CD8-positive, alpha-beta memory T cell (primary cell): ENCODE data around the gene MEI1. TPM values are rescaled to one million over a fixed set of nuclear protein-coding genes. Genes with fewer than 3 reads are reported as not detected.
A peak's percentile ranks its signal among the peaks of the same experiment; 100 is the strongest.
"Not testable (repeated sequence)": the region's sequence is repeated elsewhere in the genome, so short reads cannot be mapped to it uniquely, and the experiment has no call there.

ENCODE experiments used
- CTCF ChIA-PET: fragments of 350-600 bp; sonication (Branson Sonifier 250); formaldehyde crosslinking; loops from one replicate; lab custom pipeline; 2021; ENCODE audit warnings: antibody characterized with exemption; lab: Charles Lee
- POLR2A ChIA-PET: fragments of 350-600 bp; sonication (Branson Sonifier 250); formaldehyde crosslinking; loops from one replicate; lab custom pipeline; 2021; ENCODE audit warnings: antibody characterized with exemption; lab: Charles Lee
- DNase-seq, 5 donors: peaks; one replicate each; pipeline versions ENCODE4 v3.0.0 to v3.0.0-alpha.2; 2020 to 2022; ENCODE audit warnings: mixed read lengths in 1 of 5
- H3K27ac ChIP-seq: one replicate; pipeline ENCODE4 v1.7.0; 2013; ENCODE audit warnings: low read depth, mild to moderate bottlenecking, low read length, moderate library complexity
- H3K27me3 ChIP-seq: 2 replicates; pipeline ENCODE4 v1.7.0; 2013; ENCODE audit warnings: low read length, mild to moderate bottlenecking; ENCODE audit not compliant: insufficient read depth, poor library complexity, severe bottlenecking
- H3K36me3 ChIP-seq: 2 replicates; pipeline ENCODE4 v1.7.0; 2013; ENCODE audit warnings: mild to moderate bottlenecking, low read length, moderate library complexity; ENCODE audit not compliant: insufficient read depth
- H3K4me1 ChIP-seq: 2 replicates; pipeline ENCODE4 v1.7.0; 2013; ENCODE audit warnings: mild to moderate bottlenecking, low read length, moderate library complexity; ENCODE audit not compliant: insufficient read depth
- H3K4me3 ChIP-seq: 2 replicates; pipeline ENCODE4 v1.7.0; 2013; ENCODE audit warnings: mild to moderate bottlenecking, low read length
- H3K9me3 ChIP-seq: 2 replicates; pipeline ENCODE4 v1.7.0; 2013; ENCODE audit warnings: mild to moderate bottlenecking, low read length
- H3K27ac Mint-ChIP-seq, 8 donors: one replicate each; pipeline ENCODE4 v1.8.0; 2020 to 2021; ENCODE audit warnings: mixed read lengths in 8 of 8, mild to moderate bottlenecking in 6 of 8, inconsistent platforms in 3 of 8, moderate library complexity in 3 of 8
- H3K27me3 Mint-ChIP-seq, 2 donors: one replicate each; pipeline ENCODE4 v1.8.0; 2020 to 2021; ENCODE audit warnings: mixed read lengths in 2 of 2, mild to moderate bottlenecking in 1 of 2, moderate library complexity in 1 of 2
- H3K36me3 Mint-ChIP-seq, 3 donors: one replicate each; pipeline ENCODE4 v1.8.0; 2020 to 2021; ENCODE audit warnings: mixed read lengths in 3 of 3, inconsistent platforms in 1 of 3, mild to moderate bottlenecking in 1 of 3
- H3K4me1 Mint-ChIP-seq, 3 donors: one replicate each; pipeline ENCODE4 v1.8.0; 2020 to 2021; ENCODE audit warnings: mixed read lengths in 3 of 3, inconsistent platforms in 1 of 3, mild to moderate bottlenecking in 1 of 3
- H3K4me3 Mint-ChIP-seq, 7 donors: one replicate each; pipeline ENCODE4 v1.8.0; 2020 to 2021; ENCODE audit warnings: mixed read lengths in 7 of 7, mild to moderate bottlenecking in 6 of 7, moderate library complexity in 4 of 7, inconsistent platforms in 2 of 7
- H3K9me3 Mint-ChIP-seq, 5 donors: one replicate each; pipeline ENCODE4 v1.8.0; 2020 to 2022; ENCODE audit warnings: mixed read lengths in 5 of 5, mild to moderate bottlenecking in 3 of 5, moderate library complexity in 2 of 5, inconsistent platforms in 1 of 5
- polyA plus RNA-seq: library from polyadenylated mRNA; unstranded; fragments of 300-500 nt; fragmentation: Illumina TruSeq; gene quantifications from one replicate; pipeline ENCODE4 v1.2.3, GENCODE V29; 2021
- total RNA-seq, 2 experiments: library from RNA; stranded (reverse); gene quantifications; one replicate each; pipeline ENCODE4 v1.2.3, GENCODE V29; 2021

MEI1 gene
- total and polyA plus RNA-seq, 3 experiments from 2014 or later = 33.9 to 150 (median 36.3) TPM

- H3K36me3 Mint-ChIP-seq = peaks cover 0 to 38% (median 8%) of the 10 kb centered on the region in 3 donors
- peak overlapping the region in 6 of 8 donors; percentile 1 to 79 (median 67) for H3K27ac Mint-ChIP-seq
- H3K27ac ChIP-seq, H3K36me3 ChIP-seq, H3K9me3 ChIP-seq, H3K9me3 Mint-ChIP-seq, H3K27me3 ChIP-seq, DNase-seq, H3K27me3 Mint-ChIP-seq, H3K4me3 ChIP-seq: not testable (repeated sequence)
- CTCF ChIA-PET = interaction anchor here (0.8 to 4.7 kb wide), 3 partner anchors 13 to 105 kb away, joined by 3 to 35 read pairs (median 4); no protein-coding TSS in a partner anchor
- POLR2A ChIA-PET = interaction anchor here (0.6 kb wide), 1 partner anchor 35 kb away, joined by 3 read pairs; the partner anchor contains the start of gene CCDC134
- H3K4me3 Mint-ChIP-seq = peak overlapping the region in 2 of 7 donors; percentile 43 to 54
- peaks cover 36 to 70% (median 55%) of the 10 kb centered on the region in 3 donors for H3K4me1 Mint-ChIP-seq
- peaks cover 24% of the 10 kb centered on the region for H3K4me1 ChIP-seq
Observed at GRCh38 chr22:41835462-41835861, 136.2 kb downstream of the MEI1 start.

GRCh38 chr22:41836551-41836950 lies 137.2 kb downstream of the MEI1 start:
- H3K36me3 ChIP-seq = peaks cover 6% of the 10 kb centered on the region
- H3K4me3 Mint-ChIP-seq = peak overlapping the region in 1 of 7 donors; percentile 35
- no peaks in the 10 kb centered on the region for H3K9me3 Mint-ChIP-seq
- peaks cover 0 to 41% (median 8%) of the 10 kb centered on the region in 3 donors for H3K36me3 Mint-ChIP-seq
- no peak overlapping the region for H3K27ac ChIP-seq
- peaks cover 43 to 75% (median 66%) of the 10 kb centered on the region in 3 donors for H3K4me1 Mint-ChIP-seq
- H3K27ac Mint-ChIP-seq = peak overlapping the region in 6 of 8 donors; percentile 17 to 79 (median 56)
- no peak for DNase-seq
- H3K9me3 ChIP-seq = no peaks in the 10 kb centered on the region
- ChIA-PET POLR2A (interaction anchor here (0.9 kb wide), 1 partner anchor 104 kb away, joined by 3 read pairs; no protein-coding TSS in a partner anchor), CTCF (interaction anchor here (0.8 kb wide), 1 partner anchor 14 kb away, joined by 3 read pairs; no protein-coding TSS in a partner anchor)
- no peak overlapping the region for H3K4me3 ChIP-seq
- H3K27me3 ChIP-seq = no peaks in the 10 kb centered on the region
- H3K27me3 Mint-ChIP-seq = no peaks in the 10 kb centered on the region
- peaks cover 23% of the 10 kb centered on the region for H3K4me1 ChIP-seq

GRCh38 chr22:41838842-41839618 lies 139.7 kb downstream of the MEI1 start:
- no peak overlapping the region for H3K27ac ChIP-seq
- H3K4me1 ChIP-seq = peaks cover 9% of the 10 kb centered on the region
- no peak for DNase-seq
- H3K27me3 ChIP-seq = no peaks in the 10 kb centered on the region
- Mint-ChIP-seq H3K27me3 (no peaks in the 10 kb centered on the region), H3K4me1 (peaks cover 43 to 79% (median 74%) of the 10 kb centered on the region in 3 donors), H3K36me3 (peaks cover 0 to 41% (median 8%) of the 10 kb centered on the region in 3 donors), H3K4me3 (no peak overlapping the region), H3K27ac (peak overlapping the region in 6 of 8 donors; percentile 6 to 77 (median 32)), H3K9me3 (no peaks in the 10 kb centered on the region)
- CTCF ChIA-PET = interaction anchor here (0.7 kb wide), 1 partner anchor 16 kb away, joined by 4 read pairs; no protein-coding TSS in a partner anchor
- peaks cover 6% of the 10 kb centered on the region for H3K36me3 ChIP-seq
- H3K9me3 ChIP-seq = no peaks in the 10 kb centered on the region
- H3K4me3 ChIP-seq = no peak overlapping the region
- POLR2A ChIA-PET = no interaction called here

- DNase-seq = no peak
- H3K4me1 ChIP-seq = peaks cover 6% of the 10 kb centered on the region
- H3K27me3 Mint-ChIP-seq = no peaks in the 10 kb centered on the region
- no peak overlapping the region for H3K4me3 ChIP-seq
- no peak overlapping the region for H3K4me3 Mint-ChIP-seq
- peaks cover 0 to 39% (median 8%) of the 10 kb centered on the region in 3 donors for H3K36me3 Mint-ChIP-seq
- peaks cover 40 to 80% (median 76%) of the 10 kb centered on the region in 3 donors for H3K4me1 Mint-ChIP-seq
- H3K27ac Mint-ChIP-seq = peak overlapping the region in 6 of 8 donors; percentile 24 to 77 (median 62)
- ChIA-PET CTCF (interaction anchor here (0.7 kb wide), 1 partner anchor 19 kb away, joined by 3 read pairs; no protein-coding TSS in a partner anchor), POLR2A (no interaction called here)
- H3K27me3 ChIP-seq = no peaks in the 10 kb centered on the region
- H3K36me3 ChIP-seq = no peaks in the 10 kb centered on the region
- H3K9me3 ChIP-seq = no peaks in the 10 kb centered on the region
- H3K27ac ChIP-seq = no peak overlapping the region
- H3K9me3 Mint-ChIP-seq = no peaks in the 10 kb centered on the region
Observed at GRCh38 chr22:41840216-41840615, 140.9 kb downstream of the MEI1 start.

GRCh38 chr22:41841085-41841712 lies 141.9 kb downstream of the MEI1 start:
- Histone ChIP-seq H3K4me3 (no peak overlapping the region), H3K27ac (no peak overlapping the region), H3K9me3 (no peaks in the 10 kb centered on the region), H3K36me3 (no peaks in the 10 kb centered on the region), H3K27me3 (no peaks in the 10 kb centered on the region), H3K4me1 (peaks cover 6% of the 10 kb centered on the region)
- Mint-ChIP-seq H3K27ac (peak overlapping the region in 5 of 8 donors; percentile 35 to 78 (median 59)), H3K4me1 (peaks cover 49 to 84% (median 80%) of the 10 kb centered on the region in 3 donors), H3K27me3 (no peaks in the 10 kb centered on the region), H3K9me3 (no peaks in the 10 kb centered on the region), H3K36me3 (peaks cover 0 to 34% (median 8%) of the 10 kb centered on the region in 3 donors), H3K4me3 (no peak overlapping the region)
- ChIA-PET POLR2A (no interaction called here), CTCF (interaction anchor here (1.1 kb wide), 1 partner anchor 16 kb away, joined by 3 read pairs; no protein-coding TSS in a partner anchor)
- no peak for DNase-seq

GRCh38 chr22:41842996-41843970 lies 144.0 kb downstream of the MEI1 start:
- Mint-ChIP-seq H3K36me3 (peaks cover 0 to 21% (median 2%) of the 10 kb centered on the region in 3 donors), H3K4me3 (peak overlapping the region in 2 of 7 donors; percentile 7 to 21), H3K9me3 (no peaks in the 10 kb centered on the region), H3K4me1 (peaks cover 52 to 85% (median 80%) of the 10 kb centered on the region in 3 donors), H3K27me3 (no peaks in the 10 kb centered on the region), H3K27ac (peak overlapping the region in 4 of 8 donors; percentile 37 to 77 (median 48))
- DNase-seq = no peak
- CTCF ChIA-PET = interaction anchor here (0.6 to 1.5 kb wide), 5 partner anchors 10 to 146 kb away, joined by 3 read pairs; partner anchors contain the start of gene SREBF2
- peaks cover 11% of the 10 kb centered on the region for H3K4me1 ChIP-seq
- H3K27me3 ChIP-seq = no peaks in the 10 kb centered on the region
- H3K27ac ChIP-seq = no peak overlapping the region
- POLR2A ChIA-PET = no interaction called here
- H3K9me3 ChIP-seq = no peaks in the 10 kb centered on the region
- H3K4me3 ChIP-seq = no peak overlapping the region
- no peaks in the 10 kb centered on the region for H3K36me3 ChIP-seq

GRCh38 chr22:41844036-41844435 lies 144.7 kb downstream of the MEI1 start:
- H3K4me3 ChIP-seq = no peak overlapping the region
- H3K4me1 ChIP-seq = peaks cover 16% of the 10 kb centered on the region
- H3K9me3 ChIP-seq = no peaks in the 10 kb centered on the region
- no peak overlapping the region for H3K27ac ChIP-seq
- Mint-ChIP-seq H3K36me3 (peaks cover 0 to 21% (median 2%) of the 10 kb centered on the region in 3 donors), H3K4me3 (no peak overlapping the region), H3K27me3 (no peaks in the 10 kb centered on the region), H3K9me3 (no peaks in the 10 kb centered on the region), H3K4me1 (peaks cover 52 to 85% (median 82%) of the 10 kb centered on the region in 3 donors), H3K27ac (peak overlapping the region in 2 of 8 donors; percentile 77 to 80)
- DNase-seq = no peak
- POLR2A ChIA-PET = no interaction called here
- H3K36me3 ChIP-seq = no peaks in the 10 kb centered on the region
- no peaks in the 10 kb centered on the region for H3K27me3 ChIP-seq
- CTCF ChIA-PET = interaction anchor here (0.9 to 1.5 kb wide), 3 partner anchors 11 to 97 kb away, joined by 3 read pairs; partner anchors contain the start of gene SREBF2
